ENCODE measurements around the gene GRIK1.

GRCh38 chr21:29667651-29668050 is 272.1 kb downstream of the GRIK1 start:
- TF ChIP-seq POLR2AphosphoS5 (IDR thresholded peaks at IDR 0.05; ENCODE audit: borderline replicate concordance, low read depth, low read length) (no peak), EZH2 (IDR thresholded peaks at IDR 0.05) (no peak), FOXP2 (optimal IDR thresholded peaks at IDR 0.05; ENCODE audit: control extremely low read depth, extremely low read length, insufficient read depth) (no peak)

All from SK-N-MC (cell line).